GM19395 (cell line): ENCODE results near the gene SEMA4A.
A peak's percentile ranks its signal among the peaks of the same experiment; 100 is the strongest.
"Not testable (repeated sequence)": the region's sequence is repeated elsewhere in the genome, so short reads cannot be mapped to it uniquely, and the experiment has no call there.

Experiments used
- ATAC-seq: cut with Tn5 transposase; IDR thresholded peaks from one replicate; pipeline ENCODE4 v1.9.1; 2021; ENCODE audit warnings: mild to moderate bottlenecking, moderate library complexity; ENCODE audit not compliant: unreplicated experiment

Gene SEMA4A

DNA sequence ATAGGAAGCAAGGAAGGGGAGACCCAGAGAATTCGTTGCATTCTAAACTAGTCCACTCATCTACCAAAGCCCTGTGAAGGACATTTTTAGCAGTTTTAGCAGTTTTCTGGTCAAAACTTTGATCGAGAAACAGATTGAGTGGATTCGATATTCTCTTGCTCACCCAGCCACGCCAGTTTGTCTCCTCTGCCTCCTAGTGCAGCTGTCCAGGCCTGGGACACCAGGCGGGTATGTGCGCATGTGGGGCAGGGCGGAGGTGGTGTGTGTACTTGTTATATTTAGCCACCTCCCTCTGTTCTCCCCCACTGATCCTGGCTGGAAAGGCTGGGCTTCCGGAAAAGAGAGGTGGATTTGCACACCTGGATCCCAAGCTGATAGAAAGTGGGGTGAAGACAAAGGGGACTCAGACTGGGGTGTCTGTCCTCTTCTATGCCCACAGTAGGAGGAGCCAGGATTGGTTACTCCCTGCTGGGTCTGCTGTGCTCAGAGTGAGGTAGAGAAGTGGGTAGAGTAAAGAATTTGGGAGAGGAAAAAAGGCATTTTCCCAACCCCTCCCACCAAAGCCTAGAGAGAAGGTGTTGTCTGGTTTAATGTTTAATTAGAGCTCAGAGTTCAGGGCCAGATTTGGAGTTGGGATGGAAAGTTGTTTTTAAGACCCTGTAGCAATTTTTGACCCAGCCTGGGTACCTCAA, 35.1 kb upstream of the SEMA4A start:
- no peak for ATAC-seq

DNA sequence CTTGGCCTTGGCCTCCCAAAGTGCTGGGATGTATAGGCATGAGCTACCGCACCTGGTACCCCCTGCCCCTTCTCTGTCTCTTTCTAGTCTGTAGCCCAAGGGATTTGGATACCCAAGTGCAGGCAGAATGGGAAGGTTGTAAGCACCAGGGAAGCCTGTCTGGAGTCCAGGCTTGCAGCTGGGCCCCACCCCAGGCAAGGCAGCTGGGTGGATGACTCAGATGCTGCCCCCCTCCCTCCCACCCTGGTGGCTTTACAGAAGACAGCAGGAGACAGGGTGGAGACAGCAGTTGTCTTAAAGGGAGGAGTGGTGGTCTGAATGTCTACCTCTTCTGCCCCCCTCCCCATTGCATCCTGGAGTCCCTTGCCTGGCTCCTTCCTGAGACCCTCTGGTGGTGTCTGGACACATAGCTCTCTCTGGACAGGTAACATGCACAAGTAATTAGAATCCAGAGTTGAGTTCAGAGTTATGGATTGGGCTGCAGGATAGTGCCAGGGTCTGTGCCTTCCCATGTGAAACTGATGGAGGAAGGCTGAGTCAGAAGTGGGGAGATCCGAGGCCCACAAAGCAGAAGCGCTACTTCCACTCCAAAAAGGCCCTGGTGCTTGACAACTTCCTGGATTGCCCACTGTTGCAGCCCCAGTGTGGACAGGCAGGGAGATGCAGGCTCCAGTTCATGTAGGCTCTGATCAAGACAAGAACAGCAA, 33.7 kb upstream of the SEMA4A start:
- no peak for ATAC-seq

DNA sequence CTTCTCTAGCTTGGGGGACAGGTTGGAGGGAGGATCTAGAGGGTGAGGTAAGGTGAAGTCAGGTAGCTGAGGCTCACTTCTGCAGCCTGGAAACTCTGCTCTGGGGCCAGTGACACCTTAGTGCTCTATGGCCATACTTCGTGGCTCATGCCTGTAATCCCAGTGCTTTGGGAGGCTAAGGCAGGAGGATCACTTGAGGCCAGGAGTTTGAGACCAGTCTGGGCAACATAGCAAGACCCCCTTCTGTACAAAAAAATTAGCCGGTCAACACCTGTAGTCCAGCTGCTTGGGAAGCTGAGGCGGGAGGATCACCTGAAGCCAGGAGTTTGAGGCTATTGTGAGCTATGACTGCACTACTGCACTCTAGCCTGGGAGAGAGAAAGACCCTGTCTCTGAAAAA, 33.1 kb upstream of the SEMA4A start:
- ATAC-seq = no peak

DNA sequence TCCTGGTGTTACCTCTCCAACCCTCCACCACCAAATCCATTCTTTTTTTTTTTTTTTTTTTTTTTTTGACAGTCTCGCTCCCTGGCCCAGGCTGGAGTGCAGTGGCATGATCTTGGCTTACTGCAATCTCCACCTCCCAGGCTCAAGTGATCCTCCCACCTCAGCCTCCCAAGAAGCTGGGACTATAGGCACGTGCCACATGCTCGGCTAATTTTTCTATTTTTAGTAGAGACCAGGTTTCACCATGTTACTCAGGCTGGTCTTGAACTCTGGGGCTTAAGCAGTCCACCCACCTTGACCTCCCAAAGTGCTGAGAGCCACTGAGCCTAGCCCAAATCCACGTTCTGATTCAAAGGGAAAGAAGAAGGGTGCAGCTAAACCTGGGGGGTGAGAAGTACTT, 32.4 kb upstream of the SEMA4A start:
- not testable (repeated sequence) for ATAC-seq

DNA sequence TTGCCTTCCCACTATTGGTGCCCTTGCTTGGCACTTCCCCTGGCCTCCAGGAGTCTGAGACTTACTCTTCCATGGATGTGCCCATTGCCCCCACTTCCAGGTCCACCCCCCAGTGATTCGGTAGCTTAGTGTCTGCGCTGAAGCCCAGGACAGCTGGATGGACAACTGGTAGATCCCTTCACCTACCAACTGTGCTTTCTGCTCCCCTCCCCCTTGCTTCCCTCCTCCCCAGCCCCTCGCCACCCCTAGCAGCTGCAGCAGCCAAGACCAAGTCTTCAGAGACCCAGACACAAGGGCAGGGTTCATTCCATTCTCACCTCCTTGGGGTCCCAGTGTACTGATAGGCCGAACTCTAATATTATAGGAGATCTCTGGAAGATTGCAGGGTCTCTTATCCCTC, 31.9 kb upstream of the SEMA4A start:
- ATAC-seq = no peak

DNA sequence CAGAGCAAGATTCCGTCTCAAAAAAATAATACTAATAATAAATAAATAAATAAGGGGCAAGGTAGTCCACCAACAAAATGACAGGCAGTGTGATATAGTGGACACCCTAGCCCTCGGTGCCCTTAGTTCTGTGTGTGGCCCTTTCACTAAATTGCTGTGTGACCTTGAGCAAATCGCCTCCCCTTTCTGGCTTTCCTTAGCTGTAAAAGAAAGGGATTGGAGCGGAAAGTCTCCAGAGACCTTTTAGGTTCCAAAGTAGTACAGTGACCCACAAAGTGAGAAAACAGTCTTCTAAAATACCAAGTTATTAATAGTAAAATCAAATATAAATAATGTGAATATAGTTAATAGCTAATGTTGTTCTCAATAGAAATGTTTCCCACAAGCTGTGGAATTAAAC, 31.3 kb upstream of the SEMA4A start:
- ATAC-seq = no peak

DNA sequence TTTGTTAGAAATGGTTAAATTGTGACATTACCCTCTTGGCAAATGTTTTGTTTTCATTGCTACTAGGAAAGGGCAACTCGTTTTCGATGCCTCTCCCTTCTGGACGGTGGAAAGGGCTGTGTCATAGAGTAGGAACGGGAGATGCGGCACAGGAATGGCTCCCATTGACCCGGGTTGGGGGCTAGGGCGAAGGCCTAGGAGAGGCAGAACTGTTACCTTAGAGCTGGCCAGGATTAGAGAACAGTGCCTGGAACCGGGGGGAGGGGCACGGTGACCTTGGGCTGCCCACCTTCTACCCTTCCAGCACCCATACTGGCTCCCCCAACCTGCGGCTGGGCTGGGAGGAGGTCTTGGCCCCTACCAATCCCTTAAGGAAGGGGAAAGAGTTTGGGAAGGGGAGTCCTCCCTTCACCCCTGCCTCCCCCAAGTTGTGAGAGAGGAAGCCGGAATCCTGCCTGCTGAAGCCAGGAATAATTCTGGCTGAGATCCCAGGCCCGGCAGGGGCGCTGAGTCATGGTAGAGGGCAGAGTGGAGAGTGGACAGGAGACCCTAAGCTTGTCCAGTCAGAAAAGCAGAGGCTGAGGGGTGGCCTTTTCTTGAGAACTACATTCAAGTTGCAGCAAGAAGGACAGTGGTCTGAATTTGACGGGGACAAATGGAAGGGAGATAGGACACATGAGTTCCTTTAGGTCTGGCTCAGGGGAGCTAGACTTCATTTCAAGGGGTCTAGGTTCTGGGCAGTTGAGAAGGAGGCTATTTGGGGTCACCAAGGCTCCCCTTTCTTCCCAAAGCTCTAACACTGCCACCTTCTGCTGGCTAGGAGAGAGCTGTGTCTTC, 30.6 kb upstream of the SEMA4A start:
- no peak for ATAC-seq

DNA sequence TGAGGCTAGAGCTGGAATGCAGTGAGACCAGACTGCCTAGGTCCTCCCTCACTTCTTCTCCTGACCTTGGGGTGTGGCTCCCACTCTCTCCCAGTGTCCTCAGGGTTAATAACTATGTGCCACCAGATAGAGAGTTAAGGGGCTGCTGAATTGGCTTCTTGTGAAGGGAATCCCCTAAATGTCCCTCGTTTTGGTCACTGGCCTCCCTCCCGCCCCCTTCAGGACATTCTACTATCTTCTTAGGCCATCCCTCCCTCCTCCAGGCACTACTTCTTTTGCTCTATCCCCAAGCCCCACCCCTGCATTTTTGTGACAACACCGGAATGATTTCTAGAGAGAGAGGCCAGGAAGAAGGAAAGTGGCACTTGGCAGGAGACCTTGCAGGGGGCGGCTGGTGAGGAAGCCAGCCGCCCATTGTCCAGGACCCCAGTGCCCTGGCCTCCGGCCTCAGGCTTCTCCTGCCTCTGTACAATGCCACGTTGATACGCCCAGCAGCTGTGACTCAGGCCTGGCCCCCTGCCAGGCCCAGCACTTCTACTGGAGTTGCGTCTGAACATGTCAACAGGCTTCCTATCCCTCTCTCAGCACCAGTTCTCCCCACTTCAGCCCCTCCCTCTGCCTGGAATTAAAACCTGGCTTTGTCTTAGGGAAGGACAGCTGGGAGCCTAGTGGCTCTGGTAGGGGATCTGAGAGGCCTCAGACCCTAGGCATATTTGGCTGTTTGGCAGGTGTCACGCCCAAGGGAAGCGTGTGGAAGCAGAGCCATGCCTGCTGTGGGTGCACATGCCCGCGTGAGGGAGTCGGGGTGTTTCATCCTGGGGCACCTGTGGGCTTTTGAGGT, 29.8 kb upstream of the SEMA4A start:
- ATAC-seq = no peak

DNA sequence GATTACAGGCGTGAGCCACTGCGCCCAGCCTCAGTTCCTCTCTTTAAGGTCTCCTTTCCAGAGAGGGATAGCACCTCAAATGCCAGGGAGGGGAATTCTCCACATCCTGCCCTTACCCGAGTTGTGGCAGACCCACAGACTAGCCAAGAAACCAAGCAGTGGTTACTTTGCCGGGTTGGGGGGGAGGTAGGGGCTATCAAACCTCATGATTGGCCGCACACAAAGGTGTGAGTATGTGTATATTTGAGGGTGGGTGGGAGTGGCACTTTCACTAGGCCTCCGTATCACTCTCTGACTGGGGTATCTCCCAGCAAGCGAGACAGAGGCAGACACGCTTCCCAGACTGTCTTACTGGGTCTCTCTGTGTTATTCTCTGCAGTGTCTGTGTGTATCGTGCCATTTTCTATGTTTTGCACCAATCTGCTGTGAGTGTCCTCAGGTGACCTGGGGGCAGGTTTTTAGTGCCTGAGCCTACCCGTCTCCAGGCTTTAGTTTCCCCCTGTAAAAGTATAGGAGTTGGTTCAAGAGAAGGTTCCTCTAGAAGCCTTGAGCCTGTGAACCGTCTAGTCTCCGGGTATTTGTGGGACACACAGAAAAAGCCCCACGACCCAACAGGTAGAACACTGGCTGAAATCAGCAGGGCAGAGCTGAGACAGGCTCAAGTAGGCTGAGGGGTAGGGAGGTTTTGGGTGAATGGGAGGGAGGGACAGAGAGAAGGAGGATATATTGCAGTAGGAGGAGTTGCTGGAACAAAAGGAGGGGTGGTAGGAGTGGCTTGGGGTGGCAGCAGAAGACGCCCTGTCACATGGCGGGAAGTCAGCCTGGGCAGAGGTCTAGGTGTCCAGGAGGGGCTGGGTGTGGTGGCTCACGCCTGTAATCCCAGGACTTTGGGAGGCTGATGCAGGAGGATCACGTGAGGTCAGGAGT, 28.6 kb upstream of the SEMA4A start:
- no peak for ATAC-seq

DNA sequence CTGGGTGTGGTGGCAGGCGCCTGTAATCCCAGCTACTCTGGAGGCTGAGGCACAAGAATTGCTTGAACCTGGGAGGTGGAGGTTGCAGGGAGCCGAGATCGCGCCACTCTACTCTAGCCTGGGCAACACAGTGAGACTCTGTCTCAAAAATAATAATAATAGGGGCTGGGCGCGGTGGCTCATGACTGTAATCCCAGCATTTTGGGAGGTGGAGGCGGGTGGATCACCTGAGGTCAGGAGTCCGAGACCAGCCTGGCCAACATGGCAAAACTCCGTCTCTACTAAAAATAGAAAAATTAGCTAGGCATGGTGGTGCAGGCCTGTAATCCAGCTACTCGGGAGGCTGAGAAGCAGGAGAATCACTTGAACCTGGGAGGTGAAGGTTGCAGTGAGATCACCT, 27.8 kb upstream of the SEMA4A start:
- ATAC-seq = not testable (repeated sequence)

DNA sequence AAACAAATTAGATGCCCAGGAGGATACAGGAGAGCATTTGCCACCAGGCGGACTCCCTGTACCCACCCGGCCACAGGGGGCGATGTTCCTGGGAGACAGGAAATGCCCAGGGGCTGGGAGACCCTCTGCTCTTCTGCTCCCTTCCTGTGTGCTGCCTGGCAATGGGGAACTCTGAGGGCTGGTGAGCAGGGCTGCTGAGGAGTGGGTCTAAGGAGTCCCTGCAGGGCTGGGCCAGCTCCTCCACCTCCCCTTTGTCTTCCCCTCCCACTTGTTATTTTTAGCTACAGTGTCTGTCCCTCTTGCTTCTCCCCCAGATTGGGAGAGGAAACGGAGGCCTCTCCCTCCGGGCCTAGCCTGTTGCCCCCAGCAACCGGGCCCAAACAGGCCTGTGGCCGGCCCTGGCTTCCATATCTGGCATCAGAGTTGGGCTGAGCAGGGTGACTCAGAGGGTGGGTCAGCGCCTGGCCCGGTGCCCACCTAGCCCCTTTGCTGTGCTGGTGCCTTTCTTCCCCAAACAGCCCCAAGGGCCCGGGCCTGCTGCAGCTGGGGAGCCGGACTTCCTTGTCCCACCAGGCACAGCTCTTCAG, 27.2 kb upstream of the SEMA4A start:
- ATAC-seq = peak; percentile 29

DNA sequence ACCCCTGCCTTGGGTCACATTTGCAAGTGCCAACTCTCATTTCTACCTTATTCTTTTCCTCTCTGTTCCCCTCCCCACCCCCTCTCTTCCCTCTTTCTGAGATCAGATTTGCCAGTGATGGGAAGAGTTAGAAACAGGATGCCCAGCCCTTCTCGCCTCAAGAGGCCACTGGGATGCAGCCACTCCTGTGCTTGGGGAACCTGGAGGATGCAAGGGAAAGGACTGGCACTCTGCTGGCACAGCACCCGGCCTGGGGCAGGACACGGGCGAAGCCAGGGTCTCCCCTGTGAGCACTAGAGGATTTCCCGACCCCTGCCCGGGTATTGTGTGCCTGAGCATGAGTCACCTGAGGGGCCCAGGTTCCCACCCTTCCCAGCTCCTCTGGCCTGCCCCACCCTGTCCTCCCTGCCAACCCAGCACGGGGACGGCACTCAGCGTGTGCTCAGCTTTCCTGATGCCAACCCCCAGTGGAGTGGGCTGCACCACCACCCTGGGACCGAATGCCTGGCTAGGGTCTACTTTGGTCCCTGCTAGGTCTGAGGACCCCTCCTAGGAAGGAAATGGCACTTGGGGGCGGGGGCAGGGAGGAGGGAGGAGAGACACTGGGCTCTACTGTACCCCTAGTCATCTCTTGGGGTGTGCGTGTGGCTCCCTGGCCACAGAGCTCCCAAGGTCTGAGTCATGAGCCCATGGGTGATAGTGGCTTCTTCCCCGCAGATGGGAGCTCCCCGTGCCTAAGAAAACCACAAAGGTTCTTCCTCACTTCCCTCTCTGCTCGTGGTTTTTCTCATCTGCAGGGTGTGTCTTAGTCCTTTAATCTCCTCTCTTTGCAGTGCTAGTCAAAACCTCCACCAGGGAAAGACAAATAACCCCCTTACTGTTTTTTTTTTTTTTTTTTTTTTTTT, 26.5 kb upstream of the SEMA4A start:
- peak; percentile 50 for ATAC-seq

DNA sequence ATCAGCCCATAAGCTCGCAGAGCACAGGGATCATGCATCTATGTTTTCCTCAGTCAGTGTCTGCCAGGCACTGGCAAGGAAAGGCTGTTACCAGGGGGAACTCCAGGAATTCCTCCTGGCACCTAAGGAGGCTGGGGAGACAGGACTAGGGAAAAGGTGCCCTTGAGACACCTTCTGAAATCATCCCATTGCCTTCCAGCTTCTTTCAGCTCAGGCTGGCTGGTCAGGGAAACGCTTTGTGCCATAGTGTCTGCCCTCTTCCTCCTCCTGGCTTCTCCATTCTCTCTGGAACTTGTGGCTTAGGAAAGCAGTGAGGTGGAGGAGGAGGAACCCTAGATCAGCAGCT, 25.1 kb upstream of the SEMA4A start:
- no peak for ATAC-seq

DNA sequence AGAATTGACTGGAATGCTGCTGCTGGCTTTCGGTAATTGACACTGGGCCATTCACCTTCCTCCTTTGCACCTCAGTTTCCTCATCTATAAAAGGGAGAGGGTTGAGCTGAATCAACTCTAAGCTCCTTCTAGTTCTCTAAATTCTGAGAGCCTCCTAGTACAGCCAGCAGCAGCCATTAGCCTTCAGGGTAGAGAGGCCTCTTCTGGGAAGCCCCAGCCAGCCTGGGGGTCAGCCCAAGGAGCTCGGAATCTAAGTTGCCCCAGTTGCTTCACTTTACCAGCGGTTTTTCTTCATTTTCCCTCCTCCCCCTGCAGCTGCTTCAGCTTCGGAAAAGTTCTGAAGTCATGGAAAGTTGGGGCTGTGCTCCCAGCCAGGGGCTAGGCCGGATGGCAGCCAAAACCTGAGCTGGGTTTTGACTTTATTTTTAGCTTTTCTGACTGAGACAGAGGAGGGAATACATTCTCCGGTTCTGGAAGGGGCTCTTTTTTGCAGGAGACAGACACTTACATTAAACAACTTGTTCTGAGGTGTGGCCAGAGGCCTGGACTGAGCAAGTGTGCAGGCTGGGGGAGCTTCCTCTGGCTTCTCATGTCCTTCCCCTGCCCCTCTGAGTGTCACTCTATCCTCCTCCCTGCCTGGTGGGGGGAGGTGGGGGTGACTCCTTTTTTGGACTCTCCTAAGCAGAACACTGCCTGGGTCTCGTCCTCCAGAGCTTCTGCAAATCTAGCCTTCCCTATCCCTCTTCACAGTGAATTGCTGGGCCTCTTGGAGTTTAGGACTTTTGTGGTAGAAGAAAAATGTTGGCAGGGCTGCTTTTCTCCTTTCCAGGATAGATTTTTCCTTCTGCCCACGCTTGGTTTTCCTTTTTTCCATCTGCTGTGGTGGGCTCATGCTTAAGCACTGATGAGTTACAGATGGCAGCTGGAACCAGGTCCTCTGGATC, 24.5 kb upstream of the SEMA4A start:
- no peak for ATAC-seq

DNA sequence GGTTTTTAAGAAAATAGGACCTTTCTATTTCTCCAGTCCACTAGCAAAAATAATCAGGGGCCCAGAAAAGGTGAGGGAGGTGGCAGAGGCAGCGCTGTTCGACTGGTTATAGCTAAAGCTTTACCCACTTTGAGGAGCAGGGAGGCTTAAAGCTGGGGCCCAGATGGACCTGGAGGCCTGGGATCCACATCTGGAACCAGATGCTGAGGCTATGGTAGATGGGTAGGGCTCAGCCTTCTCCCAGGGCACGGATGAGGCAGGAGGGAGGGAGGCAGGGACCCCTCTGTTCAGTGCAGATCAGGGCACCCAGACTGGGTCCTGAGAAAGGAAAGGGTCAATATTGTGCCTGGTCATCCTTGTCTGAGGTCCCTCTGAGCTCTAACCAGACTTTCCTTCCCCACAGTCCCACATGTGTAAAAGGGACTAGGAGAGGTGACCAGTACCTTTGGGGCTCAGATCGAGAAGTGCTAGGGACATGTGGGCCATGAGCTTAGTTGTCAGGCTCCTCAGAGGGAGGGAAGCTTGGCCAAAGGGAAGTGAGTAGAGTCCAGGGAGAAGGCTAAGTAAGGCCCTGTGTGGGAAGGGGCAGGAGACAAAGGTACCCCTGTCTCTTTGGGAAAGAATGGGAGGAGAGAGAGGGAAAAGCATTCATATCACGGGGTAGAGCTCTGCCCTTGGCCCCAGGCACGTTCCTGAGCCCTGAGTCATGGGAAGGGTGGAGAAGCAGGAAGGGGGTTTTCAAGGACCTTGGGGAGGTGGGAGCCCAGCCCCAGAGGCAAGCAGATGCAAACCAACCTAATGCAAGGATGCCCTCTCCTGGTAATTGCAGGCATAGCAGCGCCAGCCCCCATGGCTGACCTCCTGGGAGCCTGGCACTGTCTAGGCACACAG, 23.5 kb upstream of the SEMA4A start:
- ATAC-seq = no peak

DNA sequence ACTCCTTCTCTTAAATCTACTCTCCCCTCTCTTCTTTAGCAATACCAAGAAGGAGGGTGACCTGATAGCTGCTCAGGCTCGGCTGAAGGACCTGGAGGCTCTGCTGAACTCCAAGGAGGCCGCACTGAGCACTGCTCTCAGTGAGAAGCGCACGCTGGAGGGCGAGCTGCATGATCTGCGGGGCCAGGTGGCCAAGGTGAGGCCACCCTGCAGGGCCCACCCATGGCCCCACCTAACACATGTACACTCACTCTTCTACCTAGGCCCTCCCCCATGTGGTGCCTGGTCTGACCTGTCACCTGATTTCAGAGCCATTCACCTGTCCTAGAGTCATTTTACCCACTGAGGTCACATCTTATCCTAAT, 22.8 kb upstream of the SEMA4A start:
- no peak for ATAC-seq
